ENCODE data around the gene DDX42. TPM values are rescaled to one million over a fixed set of nuclear protein-coding genes. Genes with fewer than 3 reads are reported as not detected.

Gene DDX42
- total and polyA plus RNA-seq, 2 of the 13 experiments (the other 11 are each of a cell fraction or from before 2014, with no cell fraction given): 87.2 to 92.9 TPM

- peak; percentile 66; the same call in 1 of the 2 replicates for TF ChIP-seq GATA4 (IDR thresholded peaks at IDR 0.05; ENCODE audit: borderline replicate concordance, low read depth)
- TF ChIP-seq ZNF10 (CRISPR knock-in tag; IDR thresholded peaks at IDR 0.05; ENCODE audit: borderline replicate concordance, low read depth): no peak
- no peak for TF ChIP-seq BCLAF1 (IDR thresholded peaks at IDR 0.05)
- no peak for TF ChIP-seq MBNL3 (CRISPR knock-in tag; conservative IDR thresholded peaks at IDR 0.05)
- no peak for TF ChIP-seq HNF1A (IDR thresholded peaks at IDR 0.05; ENCODE audit: low read depth)
- peak; percentile 79 for TF ChIP-seq HNF1A (CRISPR knock-in tag; IDR thresholded peaks at IDR 0.05; ENCODE audit: borderline replicate concordance)
- no peak; the same call in 1 of the 2 replicates for TF ChIP-seq MYNN (CRISPR knock-in tag; IDR thresholded peaks at IDR 0.05; ENCODE audit: low read depth)
- TF ChIP-seq AKAP8 (CRISPR knock-in tag; IDR thresholded peaks at IDR 0.05): peak; percentile 77; the same call in 1 of the 2 replicates
- TF ChIP-seq ETV6 (CRISPR knock-in tag; conservative IDR thresholded peaks at IDR 0.05): peak; percentile 91
- TF ChIP-seq GATAD1 (CRISPR knock-in tag; IDR thresholded peaks at IDR 0.05): peak; percentile 92
- TF ChIP-seq ZNF296 (CRISPR knock-in tag; conservative IDR thresholded peaks at IDR 0.05): peak; percentile 75; the same call in 1 of the 2 replicates
- peak; percentile 38; the same call in 1 of the 2 replicates for TF ChIP-seq ZSCAN25 (CRISPR knock-in tag; IDR thresholded peaks at IDR 0.05)
- TF ChIP-seq REXO4 (CRISPR knock-in tag; IDR thresholded peaks at IDR 0.05; ENCODE audit: borderline replicate concordance): no peak
- TF ChIP-seq TRIM22 (IDR thresholded peaks at IDR 0.05): no peak
- no peak for TF ChIP-seq LRRFIP1 (CRISPR knock-in tag; conservative IDR thresholded peaks at IDR 0.05)
- peak; percentile 74 for TF ChIP-seq POGZ (CRISPR knock-in tag; IDR thresholded peaks at IDR 0.05)
- peak; percentile 96 for TF ChIP-seq KDM2A (CRISPR knock-in tag; IDR thresholded peaks at IDR 0.05; ENCODE audit: borderline replicate concordance, low read depth)
- no peak; the same call in 1 of the 2 replicates for TF ChIP-seq KDM3A (CRISPR knock-in tag; IDR thresholded peaks at IDR 0.05; ENCODE audit: low read depth)
Observed at GRCh38 chr17:63827002-63827800, 53.2 kb downstream of the DDX42 start, which contains the start of the genes FTSJ3 and PSMC5 (continued).
